ENCODE results near the gene FGG.

Gene FGG

DNA sequence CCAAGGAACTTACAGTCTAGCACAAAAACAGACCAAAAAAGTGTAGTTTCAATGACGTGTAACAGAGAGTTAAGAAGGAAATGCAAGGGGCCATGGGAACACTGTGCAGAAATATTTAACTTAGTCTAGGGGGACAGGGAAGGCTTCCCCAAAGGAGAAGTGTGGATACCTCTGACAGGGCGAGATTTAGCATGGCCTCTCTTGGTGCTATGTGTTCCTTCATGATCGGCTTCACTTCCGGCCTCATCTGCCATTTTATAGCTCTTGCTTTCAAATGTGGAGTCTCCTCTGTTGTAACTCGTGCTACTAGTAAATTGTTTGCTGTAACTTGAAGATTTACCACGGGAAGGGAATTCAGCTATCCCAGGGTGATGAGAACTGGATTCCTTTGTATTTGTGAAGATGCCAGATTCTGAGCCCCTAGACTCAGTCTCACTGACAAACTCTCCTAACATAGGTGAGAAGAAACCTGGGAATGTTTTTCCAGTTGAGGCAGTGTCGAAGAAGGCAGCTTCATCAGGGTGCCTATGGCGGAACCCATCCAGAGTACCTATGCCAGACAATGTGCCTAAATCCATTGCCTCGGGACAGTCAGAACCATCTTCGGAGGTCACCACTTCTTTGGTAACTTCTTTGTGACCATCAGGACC lies 27.0 kb downstream of the FGG start:
- no peak for DNase-seq (ENCODE audit: low spot score)

DNA sequence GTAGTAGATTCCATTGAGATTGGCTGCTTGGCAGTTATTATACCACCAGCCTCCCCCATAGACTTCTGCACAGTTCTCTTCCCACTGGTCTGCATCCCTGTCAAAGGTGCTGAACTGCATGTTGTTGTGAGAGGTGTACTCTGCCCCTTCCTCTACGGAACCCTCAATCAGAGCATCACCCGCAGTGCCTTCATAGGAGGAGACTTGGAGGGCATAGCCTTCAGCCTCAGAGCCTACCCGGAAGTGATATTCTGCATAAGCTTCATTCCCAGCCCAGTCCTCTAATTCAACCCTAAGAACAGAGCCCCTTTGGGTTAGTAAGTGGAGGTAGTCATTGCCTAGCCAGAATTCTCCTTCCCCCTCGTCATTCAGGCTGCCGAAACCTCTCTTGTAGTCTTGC lies 28.2 kb downstream of the FGG start:
- no peak for DNase-seq (ENCODE audit: low spot score)

DNA sequence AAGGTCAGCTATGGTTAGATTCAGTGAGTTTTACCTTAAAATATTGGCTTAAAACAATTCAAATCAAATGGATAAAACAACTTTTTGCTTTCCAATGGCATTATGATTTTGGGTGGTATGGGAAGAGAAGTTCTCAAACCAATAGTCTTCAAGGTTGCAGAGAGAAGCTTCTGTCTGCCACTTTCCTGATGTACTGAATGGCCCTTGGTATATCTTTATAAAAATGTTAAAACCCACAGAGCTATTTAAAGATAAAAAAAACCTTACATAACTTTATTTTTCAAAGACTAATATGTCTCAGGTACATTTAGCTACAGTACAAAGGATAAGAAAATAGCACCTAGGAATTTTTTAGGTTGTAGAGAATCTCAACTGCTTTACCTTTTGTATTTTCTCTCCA lies 28.8 kb downstream of the FGG start:
- DNase-seq (ENCODE audit: low spot score), result no peak

DNA sequence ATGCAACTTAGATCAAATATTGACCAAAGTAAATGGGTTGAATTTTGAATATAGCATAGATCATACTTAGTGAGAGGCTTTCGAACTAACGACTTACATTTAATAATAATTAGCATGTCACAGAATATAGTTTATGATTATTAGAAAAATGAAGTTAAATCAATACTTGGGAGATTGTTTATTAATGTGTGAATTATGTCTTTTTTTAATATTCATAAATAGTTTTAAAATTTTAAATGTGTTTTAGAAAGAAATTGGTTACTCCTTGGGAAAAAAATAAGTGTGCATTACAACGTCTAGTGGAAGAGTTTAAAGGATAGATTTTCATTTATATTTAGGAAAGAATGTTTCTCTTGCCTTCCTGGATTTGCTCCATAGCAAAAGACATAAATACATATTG lies 29.2 kb downstream of the FGG start:
- DNase-seq (ENCODE audit: low spot score), result no peak

DNA sequence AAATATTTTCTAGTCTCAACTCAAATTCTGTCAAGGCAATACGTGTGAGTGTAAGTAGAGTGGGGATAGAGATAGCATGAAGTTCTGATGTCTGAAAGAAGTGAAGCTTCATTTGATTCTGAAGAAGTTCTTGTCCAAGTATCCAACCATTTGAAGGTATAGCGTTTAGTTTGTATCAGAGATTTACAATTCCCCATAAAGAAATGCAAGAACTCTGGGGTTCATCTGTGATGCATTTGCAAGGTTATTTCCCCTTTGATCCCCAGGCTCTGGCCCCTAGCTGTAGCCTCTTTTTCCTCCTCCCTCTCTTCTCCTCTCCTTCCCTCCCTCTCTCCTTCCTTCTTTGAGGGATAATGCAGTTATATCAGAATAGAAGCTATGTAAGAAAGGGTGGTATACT lies 29.7 kb downstream of the FGG start:
- DNase-seq (ENCODE audit: low spot score), result no peak

DNA sequence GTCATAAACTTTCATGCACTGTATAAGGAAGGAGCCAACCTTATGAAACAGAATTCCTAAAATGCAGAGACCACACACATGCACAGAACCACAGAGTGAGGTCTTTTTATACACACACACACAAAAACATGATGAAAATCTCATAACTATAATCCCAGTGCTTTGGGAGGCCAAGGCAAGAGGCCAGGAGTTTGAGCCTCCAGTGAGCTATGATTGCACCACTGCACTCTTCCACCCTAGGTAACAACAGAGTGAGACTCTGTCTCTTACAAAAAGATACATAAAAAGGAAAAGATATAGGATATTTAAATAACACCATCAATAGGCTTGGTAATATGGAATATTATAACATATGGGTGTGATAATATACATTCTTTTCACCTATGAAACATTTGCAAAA lies 32.5 kb downstream of the FGG start:
- DNase-seq (ENCODE audit: low spot score), result no peak

DNA sequence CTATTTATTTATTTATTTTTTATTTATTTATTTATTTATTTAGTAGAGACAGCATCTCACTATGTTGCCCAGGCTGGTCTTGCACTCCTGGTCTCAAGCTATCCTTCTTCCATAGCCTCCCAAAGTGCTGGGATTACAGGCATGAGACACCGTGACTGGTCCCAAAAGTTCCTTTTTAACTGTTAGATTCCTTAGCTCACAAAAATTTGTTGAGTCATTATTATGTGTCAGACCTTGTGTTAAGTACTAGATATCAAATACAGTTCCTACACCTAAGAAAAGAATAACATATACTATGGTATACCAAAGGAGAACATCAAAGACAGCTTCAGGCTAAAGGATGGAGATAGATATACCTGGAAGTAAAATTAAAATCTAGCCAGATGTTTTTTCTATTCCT lies 33.5 kb downstream of the FGG start:
- no peak for DNase-seq (ENCODE audit: low spot score)

DNA sequence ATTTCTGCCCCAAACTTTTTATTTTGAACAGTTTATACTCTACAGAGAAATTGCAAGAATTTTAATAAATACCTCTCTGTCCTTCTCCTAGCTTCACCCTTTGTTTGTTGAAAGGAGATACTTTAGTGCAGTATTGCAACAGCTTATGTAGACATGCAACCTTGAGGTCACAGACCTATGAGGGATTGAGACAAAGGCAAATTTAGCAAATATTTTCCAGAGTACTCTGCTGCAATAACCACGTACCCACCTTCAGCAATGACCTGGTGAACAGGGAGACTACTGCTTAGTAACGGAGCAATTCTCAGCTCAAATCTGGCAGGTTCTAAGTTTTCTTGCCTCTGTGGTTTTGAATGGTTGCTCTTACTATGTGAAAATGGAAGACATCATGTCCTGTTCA lies 35.1 kb downstream of the FGG start:
- DNase-seq (ENCODE audit: low spot score), result no peak

DNA sequence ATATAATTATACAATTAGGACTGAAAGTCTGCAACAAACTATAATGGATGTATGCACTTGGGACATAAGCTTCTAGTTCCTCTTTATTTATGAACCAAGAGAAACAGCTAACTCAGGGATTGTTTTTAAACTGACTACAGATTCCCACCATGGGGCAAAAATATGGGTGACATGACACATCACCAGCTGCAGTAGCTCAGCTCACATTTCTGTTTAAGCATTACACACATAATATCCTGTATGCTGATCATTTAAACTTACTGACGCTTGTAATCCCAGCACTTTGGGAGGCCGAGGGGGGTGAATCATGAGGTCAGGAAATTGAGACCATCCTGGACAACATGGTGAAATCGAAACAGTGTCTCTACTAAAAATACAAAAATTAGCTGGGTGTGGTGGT lies 38.1 kb downstream of the FGG start:
- no peak for DNase-seq (ENCODE audit: low spot score)

DNA sequence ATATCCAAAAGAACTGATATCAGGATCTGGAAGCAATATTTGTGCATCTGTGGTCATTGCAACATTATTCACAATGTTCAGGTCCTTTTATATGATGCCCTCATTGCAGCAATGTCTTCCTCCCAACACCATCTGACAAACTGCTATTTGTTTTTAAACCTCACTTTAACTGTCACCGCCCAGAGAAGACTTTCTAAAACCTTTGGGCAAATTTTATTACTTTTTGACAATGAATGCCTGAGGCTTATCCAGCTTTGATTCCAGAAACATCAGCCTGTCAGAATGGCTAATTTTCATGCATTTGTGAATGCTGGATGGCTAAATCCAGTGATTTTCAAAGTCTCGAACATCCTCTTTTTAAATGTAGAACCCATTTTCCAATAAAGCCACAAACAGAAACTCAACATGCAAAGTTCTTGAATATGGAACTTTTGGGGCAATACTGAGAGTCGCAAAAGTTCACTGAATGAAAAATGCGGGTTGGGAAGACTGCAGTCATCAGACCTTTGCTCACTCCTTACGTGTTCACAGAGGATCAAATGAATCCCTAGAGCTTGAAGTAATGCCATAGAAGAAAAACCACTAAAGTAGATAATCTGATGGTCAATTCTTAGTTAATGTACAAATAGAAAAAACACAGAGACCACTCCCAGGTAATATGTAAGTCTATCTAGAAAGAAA lies 39.1 kb downstream of the FGG start:
- DNase-seq (ENCODE audit: low spot score), result no peak

DNA sequence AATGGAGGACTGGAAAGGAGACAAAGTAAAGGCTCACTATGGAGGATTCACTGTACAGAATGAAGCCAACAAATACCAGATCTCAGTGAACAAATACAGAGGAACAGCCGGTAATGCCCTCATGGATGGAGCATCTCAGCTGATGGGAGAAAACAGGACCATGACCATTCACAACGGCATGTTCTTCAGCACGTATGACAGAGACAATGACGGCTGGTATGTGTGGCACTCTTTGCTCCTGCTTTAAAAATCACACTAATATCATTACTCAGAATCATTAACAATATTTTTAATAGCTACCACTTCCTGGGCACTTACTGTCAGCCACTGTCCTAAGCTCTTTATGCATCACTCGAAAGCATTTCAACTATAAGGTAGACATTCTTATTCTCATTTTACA lies 42.9 kb downstream of the FGG start:
- DNase-seq (ENCODE audit: low spot score), result no peak

DNA sequence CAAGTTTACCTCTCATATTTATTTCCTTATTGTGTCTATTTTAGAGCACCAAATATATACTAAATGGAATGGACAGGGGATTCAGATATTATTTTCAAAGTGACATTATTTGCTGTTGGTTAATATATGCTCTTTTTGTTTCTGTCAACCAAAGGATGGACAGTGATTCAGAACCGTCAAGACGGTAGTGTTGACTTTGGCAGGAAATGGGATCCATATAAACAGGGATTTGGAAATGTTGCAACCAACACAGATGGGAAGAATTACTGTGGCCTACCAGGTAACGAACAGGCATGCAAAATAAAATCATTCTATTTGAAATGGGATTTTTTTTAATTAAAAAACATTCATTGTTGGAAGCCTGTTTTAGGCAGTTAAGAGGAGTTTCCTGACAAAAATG lies 43.4 kb downstream of the FGG start:
- no peak for DNase-seq (ENCODE audit: low spot score)

DNA sequence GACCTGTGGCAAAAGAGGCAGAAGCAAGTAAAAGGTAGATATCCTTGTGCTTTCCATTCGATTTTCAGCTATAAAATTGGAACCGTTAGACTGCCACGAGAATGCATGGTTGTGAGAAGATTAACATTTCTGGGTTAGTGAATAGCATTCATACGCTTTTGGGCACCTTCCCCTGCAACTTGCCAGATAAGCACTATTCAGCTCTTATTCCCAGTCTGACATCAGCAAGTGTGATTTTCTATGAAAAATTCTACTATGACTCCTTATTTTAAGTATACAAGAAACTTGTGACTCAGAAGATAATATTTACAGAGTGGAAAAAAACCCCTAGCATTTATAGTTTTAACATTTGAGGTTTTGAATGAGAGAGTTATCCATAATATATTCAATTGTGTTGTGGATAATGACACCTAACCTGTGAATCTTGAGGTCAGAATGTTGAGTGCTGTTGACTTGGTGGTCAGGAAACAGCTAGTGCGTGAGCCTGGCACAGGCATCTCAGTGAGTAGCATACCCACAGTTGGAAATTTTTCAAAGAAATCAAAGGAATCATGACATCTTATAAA lies 45.7 kb downstream of the FGG start:
- no peak for DNase-seq (ENCODE audit: low spot score)

DNA sequence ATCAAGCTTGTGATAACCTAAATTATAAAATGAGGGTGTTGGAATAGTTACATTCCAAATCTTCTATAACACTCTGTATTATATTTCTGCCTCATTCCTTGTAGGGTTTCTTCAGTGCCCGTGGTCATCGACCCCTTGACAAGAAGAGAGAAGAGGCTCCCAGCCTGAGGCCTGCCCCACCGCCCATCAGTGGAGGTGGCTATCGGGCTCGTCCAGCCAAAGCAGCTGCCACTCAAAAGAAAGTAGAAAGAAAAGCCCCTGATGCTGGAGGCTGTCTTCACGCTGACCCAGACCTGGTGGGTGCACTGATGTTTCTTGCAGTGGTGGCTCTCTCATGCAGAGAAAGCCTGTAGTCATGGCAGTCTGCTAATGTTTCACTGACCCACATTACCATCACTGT lies 46.8 kb downstream of the FGG start:
- DNase-seq (ENCODE audit: low spot score), result no peak

DNA sequence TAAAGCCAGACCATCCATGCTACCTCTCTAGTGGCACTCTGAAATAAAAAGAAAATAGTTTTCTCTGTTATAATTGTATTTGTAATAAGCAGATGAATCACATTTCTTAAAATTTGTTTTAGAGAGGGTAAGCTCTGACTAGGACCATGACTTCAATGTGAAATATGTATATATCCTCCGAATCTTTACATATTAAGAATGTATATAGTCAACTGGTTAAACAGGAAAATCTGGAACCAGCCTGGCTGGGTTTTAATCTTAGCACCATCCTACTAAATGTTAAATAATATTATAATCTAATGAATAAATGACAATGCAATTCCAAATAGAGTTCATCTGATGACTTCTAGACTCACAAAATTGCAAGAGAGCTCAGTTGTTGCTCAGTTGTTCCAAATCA lies 48.1 kb downstream of the FGG start:
- DNase-seq (ENCODE audit: low spot score), result no peak

DNA sequence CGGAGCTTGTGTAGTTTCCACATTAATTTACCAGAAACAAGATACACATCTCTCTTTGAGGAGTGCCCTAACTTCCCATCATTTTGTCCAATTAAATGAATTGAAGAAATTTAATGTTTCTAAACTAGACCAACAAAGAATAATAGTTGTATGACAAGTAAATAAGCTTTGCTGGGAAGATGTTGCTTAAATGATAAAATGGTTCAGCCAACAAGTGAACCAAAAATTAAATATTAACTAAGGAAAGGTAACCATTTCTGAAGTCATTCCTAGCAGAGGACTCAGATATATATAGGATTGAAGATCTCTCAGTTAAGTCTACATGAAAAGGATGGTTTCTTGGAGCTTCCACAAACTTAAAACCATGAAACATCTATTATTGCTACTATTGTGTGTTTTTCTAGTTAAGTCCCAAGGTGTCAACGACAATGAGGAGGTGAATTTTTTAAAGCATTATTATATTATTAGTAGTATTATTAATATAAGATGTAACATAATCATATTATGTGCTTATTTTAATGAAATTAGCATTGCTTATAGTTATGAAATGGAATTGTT lies 49.7 kb downstream of the FGG start, which contains the start of gene FGB:
TSS of gene FGB (plus strand) at position 315 of the 558 bp plus-strand sequence. CDS start at position 323, 8 bp downstream.
- no peak for DNase-seq (ENCODE audit: low spot score)

DNA sequence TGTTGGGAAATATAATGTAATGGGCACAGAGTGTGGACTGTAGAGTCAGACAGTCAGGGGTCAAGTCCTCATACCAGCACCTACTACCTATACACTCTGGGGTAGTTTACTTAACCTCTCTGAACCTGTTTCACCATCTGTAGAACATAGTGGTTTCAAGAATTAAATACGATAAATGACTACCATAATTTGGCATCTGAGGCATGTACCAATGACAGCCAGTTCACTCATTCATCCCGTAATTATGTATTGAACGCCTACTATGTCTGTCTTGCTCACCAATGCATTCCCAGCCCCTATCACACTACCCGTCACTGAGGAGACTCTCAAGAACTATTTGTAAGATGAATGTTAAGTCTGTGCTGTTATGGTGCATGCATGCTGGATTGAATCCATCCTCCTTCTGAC lies 51.6 kb downstream of the FGG start:
- no peak for DNase-seq (ENCODE audit: low spot score)

DNA sequence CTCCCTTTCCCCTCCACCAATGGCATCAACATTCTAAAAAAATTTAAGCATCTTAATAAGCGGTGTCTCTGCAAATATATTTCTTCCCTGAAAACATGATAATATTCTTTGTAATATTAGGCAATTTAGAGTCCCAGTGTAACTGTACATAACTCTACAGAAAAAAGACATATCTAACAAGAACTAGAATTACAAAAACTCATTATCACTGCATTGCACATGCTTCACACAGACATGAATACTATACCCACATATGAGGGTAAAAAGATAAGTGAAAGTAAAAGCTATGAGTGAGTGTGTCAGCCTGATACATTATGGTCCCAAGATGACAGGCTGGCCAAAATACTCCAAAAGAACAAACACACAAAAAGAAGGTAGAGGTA lies 52.0 kb downstream of the FGG start:
- no peak for DNase-seq (ENCODE audit: low spot score)

DNA sequence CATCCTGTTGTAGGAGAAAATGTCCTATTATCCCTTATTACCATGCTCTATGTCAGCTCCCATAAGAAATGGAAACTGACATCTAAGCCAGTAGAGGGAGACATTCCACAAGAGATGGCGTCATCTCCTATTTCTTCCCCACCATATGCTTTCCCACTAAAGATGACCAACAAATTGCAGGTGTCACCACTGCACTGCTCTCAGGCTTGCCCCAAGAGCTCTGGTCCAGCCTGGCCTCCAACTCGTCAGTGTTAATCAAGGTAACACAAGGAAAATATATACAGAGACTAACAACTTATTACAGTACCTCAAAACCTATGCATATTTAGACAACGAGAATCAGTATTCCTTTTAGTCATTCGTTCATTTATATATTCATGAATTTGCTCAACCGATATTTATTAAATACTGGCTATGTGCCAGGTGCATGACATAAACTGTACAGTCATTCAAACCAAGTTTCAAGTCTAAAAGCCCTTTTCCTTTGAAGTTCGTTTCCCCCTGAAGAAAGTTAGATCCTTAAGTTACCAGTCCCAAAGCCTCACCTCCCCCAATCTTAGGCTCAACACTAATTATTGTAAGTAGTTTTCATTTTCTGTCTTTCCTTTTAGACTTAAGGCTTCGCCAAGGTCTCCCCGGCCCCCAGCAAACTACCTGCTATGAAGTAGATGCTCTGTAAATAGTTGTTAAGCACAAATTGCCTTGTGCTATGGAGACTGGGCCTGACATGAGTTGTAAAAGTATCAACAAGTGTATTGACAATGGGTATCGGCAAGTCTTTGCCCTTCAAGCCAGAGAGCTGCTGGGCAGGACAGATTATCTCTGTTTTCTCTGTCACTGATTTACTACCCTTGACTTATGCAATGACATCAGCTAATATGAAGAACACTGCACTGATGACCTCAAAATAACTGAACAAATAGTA lies 52.7 kb downstream of the FGG start:
- no peak for DNase-seq (ENCODE audit: low spot score)

DNA sequence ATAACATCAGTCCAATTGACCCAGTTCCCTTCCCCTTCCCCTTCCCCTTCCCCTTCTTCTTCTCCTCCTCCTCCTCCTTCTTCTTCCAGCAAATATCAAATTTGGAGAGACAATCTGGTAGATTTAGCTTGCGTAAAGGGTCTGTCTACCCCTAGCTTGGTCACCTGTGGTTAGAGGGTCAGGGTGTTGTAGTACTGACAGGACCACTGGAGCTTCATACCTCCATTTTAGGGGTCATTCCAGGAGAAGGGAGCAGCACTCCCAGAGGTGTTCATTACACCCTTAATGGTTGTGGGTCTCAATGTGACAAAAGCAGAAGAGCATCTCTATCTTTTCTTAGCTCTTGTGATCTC lies 53.3 kb downstream of the FGG start:
- DNase-seq (ENCODE audit: low spot score), result no peak
